Measurements from ENCODE around the gene MYO5A. TPM values are rescaled to one million over a fixed set of nuclear protein-coding genes. Genes with fewer than 3 reads are reported as not detected.

Gene MYO5A
- polyA plus RNA-seq, 2 of the 4 experiments (the other 2 are of a cell fraction), result 15.1 to 46.7 TPM

GRCh38 chr15:52464478-52464877, 64.2 kb downstream of the MYO5A start:
- 79% methylated on average over 3 of the region's 3 CpGs for WGBS (ENCODE audit: missing lambda C conversion rate)
- peaks cover 14% of the 10 kb centered on the region; the same call in 2 of the 3 replicates for H3K4me1 ChIP-seq
- ATAC-seq, result no peak; a peak in 1 of 6 replicates
- no peak for TF ChIP-seq ZC3H11A (IDR thresholded peaks at IDR 0.05)
- no peak for TF ChIP-seq MAFK (IDR thresholded peaks at IDR 0.05; ENCODE audit: partially characterized antibody)
- TF ChIP-seq RCOR1 (IDR thresholded peaks at IDR 0.05; ENCODE audit: low read depth, low read length), result no peak
- TF ChIP-seq GATA3 (IDR thresholded peaks at IDR 0.05; ENCODE audit: borderline replicate concordance), result no peak
- no peak for TF ChIP-seq RARB (CRISPR knock-in tag; IDR thresholded peaks at IDR 0.05)
- no peak for TF ChIP-seq MYC (IDR thresholded peaks at IDR 0.05; ENCODE audit: borderline replicate concordance, low read length)
- no peak for TF ChIP-seq ATOH8 (CRISPR knock-in tag; IDR thresholded peaks at IDR 0.05; ENCODE audit: low read depth)
- no peak for TF ChIP-seq FOSL2 (IDR thresholded peaks at IDR 0.05)
- TF ChIP-seq FOSL2 (CRISPR knock-in tag; IDR thresholded peaks at IDR 0.05), result no peak
- H3K4me2 ChIP-seq, result no peak overlapping the region
- no peak for DNase-seq (ENCODE audit: low read depth in 1 of 2, low spot score in 1 of 2)
- no peak overlapping the region for H3K4me3 ChIP-seq
- FAIRE-seq, result peak; percentile 90
- ChIA-PET POLR2A (no interaction called here), CTCF (interaction anchor here (1.0 to 1.7 kb wide), 3 partner anchors 13 to 209 kb away, joined by 3 to 9 read pairs (median 7); no protein-coding TSS in a partner anchor)
- H3K27ac ChIP-seq, result no peak overlapping the region
- no peaks in the 10 kb centered on the region for H3K9me3 ChIP-seq

- Histone ChIP-seq H3K4me3 (no peak overlapping the region), H3K4me2 (no peak overlapping the region), H3K9me3 (no peaks in the 10 kb centered on the region), H3K27ac (no peak overlapping the region), H3K4me1 (peaks cover 17% of the 10 kb centered on the region; the same call in 2 of the 3 replicates)
- TF ChIP-seq EHMT2 (IDR thresholded peaks at IDR 0.05; ENCODE audit: low read depth), result no peak
- no peak for TF ChIP-seq CBX2 (IDR thresholded peaks at IDR 0.05; ENCODE audit: borderline replicate concordance, low read depth)
- no peak for TF ChIP-seq ZFP36 (IDR thresholded peaks at IDR 0.05; ENCODE audit: borderline replicate concordance, partially characterized antibody)
- no peak for TF ChIP-seq MAFK (IDR thresholded peaks at IDR 0.05; ENCODE audit: partially characterized antibody)
- no peak for TF ChIP-seq GATA3 (IDR thresholded peaks at IDR 0.05; ENCODE audit: borderline replicate concordance)
- DNase-seq (ENCODE audit: low read depth in 1 of 2, low spot score in 1 of 2) (no peak), ATAC-seq (peak in 1 of 2 experiments; percentile 23; a peak in 3 of 6 replicates), FAIRE-seq (no peak)
- 89% methylated on average over 3 of the region's 3 CpGs for WGBS (ENCODE audit: missing lambda C conversion rate)
- ChIA-PET POLR2A (interaction anchor here (0.6 kb wide), 1 partner anchor 267 kb away, joined by 8 read pairs; no protein-coding TSS in a partner anchor), CTCF (interaction anchor here (1.0 to 1.7 kb wide), 7 partner anchors 13 to 270 kb away, joined by 3 to 9 read pairs (median 4); no protein-coding TSS in a partner anchor)
Measured at GRCh38 chr15:52464040-52464439, 64.6 kb downstream of the MYO5A start.

GRCh38 chr15:52463638-52464037, 65.0 kb downstream of the MYO5A start:
- ATAC-seq (peak; percentile 64 to 69; a peak in 3 of 6 replicates), DNase-seq (ENCODE audit: low read depth in 1 of 2, low spot score in 1 of 2) (peak in 1 of 2 experiments; percentile 31), FAIRE-seq (no peak)
- no peak overlapping the region for H3K27ac ChIP-seq
- no peaks in the 10 kb centered on the region for H3K9me3 ChIP-seq
- H3K4me3 ChIP-seq, result no peak overlapping the region
- H3K4me2 ChIP-seq, result no peak overlapping the region
- ChIA-PET POLR2A (interaction anchor here (0.6 kb wide), 1 partner anchor 267 kb away, joined by 8 read pairs; no protein-coding TSS in a partner anchor), CTCF (interaction anchor here (0.7 to 1.7 kb wide), 7 partner anchors 132 to 271 kb away, joined by 3 to 9 read pairs (median 4); no protein-coding TSS in a partner anchor)
- TF ChIP-seq RARB (CRISPR knock-in tag; IDR thresholded peaks at IDR 0.05), result no peak
- peak; percentile 51 to 58 for TF ChIP-seq RAD21 (conservative IDR thresholded peaks at IDR 0.05 in 1 of 2, IDR thresholded peaks at IDR 0.05 in 1 of 2)
- peak; percentile 28; the same call in 2 of the 3 replicates for TF ChIP-seq CTCF (IDR thresholded peaks at IDR 0.05)
- TF ChIP-seq BHLHE40 (IDR thresholded peaks at IDR 0.05; ENCODE audit: low read depth, low read length), result no peak
- TF ChIP-seq SMC3 (IDR thresholded peaks at IDR 0.05), result peak; percentile 35; the same call in 2 of the 3 replicates
- peaks cover 20% of the 10 kb centered on the region; the same call in 2 of the 3 replicates for H3K4me1 ChIP-seq
